Measurements from ENCODE around the gene IGF1R.
"Not testable (repeated sequence)": the region's sequence is repeated elsewhere in the genome, so short reads cannot be mapped to it uniquely, and the experiment has no call there.

Gene IGF1R

GRCh38 chr15:98953000-98953787 lies 304.9 kb downstream of the IGF1R start:
- DNase-seq: no peak

GRCh38 chr15:98953968-98954367 lies 305.6 kb downstream of the IGF1R start:
- no peak for DNase-seq

- DNase-seq: no peak
Measured at GRCh38 chr15:98954411-98954810, 306.1 kb downstream of the IGF1R start.

GRCh38 chr15:98955331-98955730 lies 307.0 kb downstream of the IGF1R start:
- DNase-seq: no peak

GRCh38 chr15:98955961-98956723 lies 307.8 kb downstream of the IGF1R start:
- DNase-seq: no peak

GRCh38 chr15:98956796-98957553 lies 308.6 kb downstream of the IGF1R start:
- DNase-seq: no peak

- no peak for DNase-seq
Measured at GRCh38 chr15:98957655-98958054, 309.3 kb downstream of the IGF1R start.

GRCh38 chr15:98958076-98958475 lies 309.7 kb downstream of the IGF1R start:
- DNase-seq: no peak

GRCh38 chr15:98958918-98959639 lies 310.7 kb downstream of the IGF1R start:
- no peak for DNase-seq

GRCh38 chr15:98959640-98960007 lies 311.3 kb downstream of the IGF1R start:
- no peak for DNase-seq

- no peak for DNase-seq
Measured at GRCh38 chr15:98960555-98961050, 312.3 kb downstream of the IGF1R start.

GRCh38 chr15:98963444-98963843 lies 315.1 kb downstream of the IGF1R start:
- DNase-seq: no peak

- DNase-seq: no peak
Measured at GRCh38 chr15:98964466-98965133, 316.3 kb downstream of the IGF1R start.

- not testable (repeated sequence) for DNase-seq
Measured at GRCh38 chr15:98965134-98965491, 316.8 kb downstream of the IGF1R start.

GRCh38 chr15:98965597-98965996 lies 317.3 kb downstream of the IGF1R start:
- DNase-seq: no peak

GRCh38 chr15:98966091-98966787 lies 317.9 kb downstream of the IGF1R start:
- no peak for DNase-seq

- DNase-seq: no peak
Measured at GRCh38 chr15:98967096-98967495, 318.8 kb downstream of the IGF1R start.

GRCh38 chr15:98967916-98968315 lies 319.6 kb downstream of the IGF1R start:
- DNase-seq: no peak

GRCh38 chr15:98968576-98968975 lies 320.2 kb downstream of the IGF1R start:
- no peak for DNase-seq

- no peak for DNase-seq
Measured at GRCh38 chr15:98969126-98969735, 320.9 kb downstream of the IGF1R start.

- DNase-seq: no peak
Measured at GRCh38 chr15:98970799-98971198, 322.5 kb downstream of the IGF1R start.
